Epithelial cell of prostate (primary cell): ENCODE results near the gene CCAR1.
"Not testable (repeated sequence)": the region's sequence is repeated elsewhere in the genome, so short reads cannot be mapped to it uniquely, and the experiment has no call there.

Experiments used
- DNase-seq: peaks from one replicate; pipeline ENCODE4 v3.0.0-alpha.2; 2011; ENCODE audit warnings: low read depth, low spot score
- H3K27ac ChIP-seq: fragments of 450-650 bp; 2 replicates; pipeline ENCODE4 v1.5.1; 2017; ENCODE audit warnings: mild to moderate bottlenecking

Gene CCAR1, protein sequence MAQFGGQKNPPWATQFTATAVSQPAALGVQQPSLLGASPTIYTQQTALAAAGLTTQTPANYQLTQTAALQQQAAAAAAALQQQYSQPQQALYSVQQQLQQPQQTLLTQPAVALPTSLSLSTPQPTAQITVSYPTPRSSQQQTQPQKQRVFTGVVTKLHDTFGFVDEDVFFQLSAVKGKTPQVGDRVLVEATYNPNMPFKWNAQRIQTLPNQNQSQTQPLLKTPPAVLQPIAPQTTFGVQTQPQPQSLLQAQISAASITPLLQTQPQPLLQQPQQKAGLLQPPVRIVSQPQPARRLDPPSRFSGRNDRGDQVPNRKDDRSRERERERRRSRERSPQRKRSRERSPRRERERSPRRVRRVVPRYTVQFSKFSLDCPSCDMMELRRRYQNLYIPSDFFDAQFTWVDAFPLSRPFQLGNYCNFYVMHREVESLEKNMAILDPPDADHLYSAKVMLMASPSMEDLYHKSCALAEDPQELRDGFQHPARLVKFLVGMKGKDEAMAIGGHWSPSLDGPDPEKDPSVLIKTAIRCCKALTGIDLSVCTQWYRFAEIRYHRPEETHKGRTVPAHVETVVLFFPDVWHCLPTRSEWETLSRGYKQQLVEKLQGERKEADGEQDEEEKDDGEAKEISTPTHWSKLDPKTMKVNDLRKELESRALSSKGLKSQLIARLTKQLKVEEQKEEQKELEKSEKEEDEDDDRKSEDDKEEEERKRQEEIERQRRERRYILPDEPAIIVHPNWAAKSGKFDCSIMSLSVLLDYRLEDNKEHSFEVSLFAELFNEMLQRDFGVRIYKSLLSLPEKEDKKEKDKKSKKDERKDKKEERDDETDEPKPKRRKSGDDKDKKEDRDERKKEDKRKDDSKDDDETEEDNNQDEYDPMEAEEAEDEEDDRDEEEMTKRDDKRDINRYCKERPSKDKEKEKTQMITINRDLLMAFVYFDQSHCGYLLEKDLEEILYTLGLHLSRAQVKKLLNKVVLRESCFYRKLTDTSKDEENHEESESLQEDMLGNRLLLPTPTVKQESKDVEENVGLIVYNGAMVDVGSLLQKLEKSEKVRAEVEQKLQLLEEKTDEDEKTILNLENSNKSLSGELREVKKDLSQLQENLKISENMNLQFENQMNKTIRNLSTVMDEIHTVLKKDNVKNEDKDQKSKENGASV

DNA sequence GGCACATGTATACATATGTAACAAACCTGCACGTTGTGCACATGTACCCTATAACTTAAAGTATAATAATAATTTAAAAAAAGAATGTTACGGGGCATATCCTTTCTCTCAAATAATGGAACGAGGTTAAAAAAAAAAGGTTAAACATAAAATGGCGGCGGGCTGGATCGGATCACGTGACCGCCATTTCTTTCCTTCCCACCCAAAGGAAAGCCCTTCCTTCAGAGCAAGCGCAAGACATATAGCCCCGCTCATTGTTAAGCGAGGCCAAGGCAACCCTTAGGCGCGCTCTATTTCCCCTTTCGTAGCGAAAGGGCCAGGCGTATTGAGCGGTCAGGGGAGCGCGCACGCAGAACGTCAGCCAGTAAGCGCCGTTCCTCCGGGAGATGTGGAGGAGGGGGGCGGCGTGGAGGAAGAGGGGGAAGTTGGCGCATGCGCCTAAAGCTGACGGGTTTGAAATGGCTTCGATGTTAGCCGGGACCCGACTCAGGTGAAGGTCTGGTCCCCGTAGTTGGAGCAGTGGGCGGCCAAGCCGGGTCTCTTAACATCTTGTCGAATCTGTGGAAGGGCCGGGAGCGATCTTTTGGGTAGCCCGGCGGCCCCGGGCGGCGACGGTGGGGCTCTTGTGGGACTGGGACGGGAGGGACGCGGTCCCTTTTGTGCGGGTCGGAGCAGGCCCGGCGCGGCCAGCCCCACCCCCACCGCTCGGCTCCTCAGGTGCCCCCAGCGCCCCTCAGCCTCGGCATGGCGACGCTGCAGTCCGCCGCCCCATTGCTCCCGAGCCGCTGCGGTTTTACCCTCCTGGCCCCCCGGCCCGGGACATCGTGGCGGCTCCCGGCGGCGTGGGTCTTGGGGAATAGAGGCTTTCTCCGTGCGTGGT, at the start of gene CCAR1:
Gene CCAR1, plus strand, starts transcription at position 447 of the 880 bp plus-strand sequence. CDS start 1,266 bp downstream, outside the sequence.
- DNase-seq, result peak; percentile 89
- peak within 1 kb of the TSS; percentile 89 for H3K27ac ChIP-seq

DNA sequence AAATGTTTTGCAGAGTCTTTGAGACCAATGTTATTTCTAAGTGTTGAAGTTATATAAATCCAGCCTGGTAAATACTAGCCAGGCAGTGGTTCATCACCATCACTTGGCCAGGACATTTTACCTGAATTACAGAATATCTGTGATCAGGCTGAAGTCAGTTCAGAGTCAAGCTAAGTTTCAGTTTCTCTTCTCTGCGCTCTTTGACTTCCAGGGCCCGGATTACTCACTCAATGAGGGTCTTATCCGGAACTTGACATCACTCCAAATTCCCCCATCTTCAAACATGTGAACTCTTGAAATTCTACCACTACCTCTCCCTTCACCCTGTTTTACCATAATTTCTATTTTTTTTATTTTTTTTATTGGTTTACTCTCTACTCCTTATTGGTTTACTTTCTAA, 36.6 kb upstream of the CCAR1 start:
- no peak for DNase-seq
- H3K27ac ChIP-seq, result no peak overlapping the region

DNA sequence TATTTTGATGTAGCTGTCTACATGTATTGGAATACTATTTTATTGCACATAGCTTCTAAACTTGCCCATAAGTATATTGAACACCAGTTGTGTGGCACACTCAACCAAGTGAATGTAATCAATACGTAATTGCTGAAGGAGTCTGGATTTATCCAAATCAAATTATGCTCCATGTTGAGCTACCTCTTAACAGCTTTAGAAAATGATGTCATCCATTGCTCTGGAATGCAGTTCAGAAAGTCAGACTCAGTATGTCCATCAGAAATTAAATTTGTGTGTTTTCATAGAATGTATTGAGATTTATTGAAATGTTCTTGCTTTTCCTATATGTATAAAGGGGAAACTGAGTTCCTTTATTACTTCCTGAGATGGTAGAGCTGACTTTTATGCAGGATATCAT, 25.0 kb upstream of the CCAR1 start:
- no peak for DNase-seq

DNA sequence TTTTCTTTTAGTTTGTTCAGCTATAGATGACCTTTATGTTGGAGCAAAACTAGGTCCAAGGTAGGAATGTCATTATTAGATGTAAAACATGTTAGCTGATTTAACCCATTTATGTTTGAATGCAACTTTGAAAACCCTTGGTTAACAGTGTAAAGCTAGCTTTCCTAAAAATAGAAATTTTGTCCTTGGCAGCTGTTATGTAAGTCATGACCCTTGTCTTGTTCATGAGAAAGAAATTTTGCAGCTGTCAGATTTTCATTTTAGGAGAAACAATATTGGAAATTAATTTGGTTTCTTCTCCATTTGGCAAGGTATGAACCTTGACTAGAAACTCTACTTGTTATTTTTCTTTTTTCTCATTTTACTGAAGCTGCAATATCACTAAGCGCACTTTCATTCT, 23.9 kb upstream of the CCAR1 start:
- no peak overlapping the region for H3K27ac ChIP-seq
- DNase-seq, result no peak

More for the DNA sequence above, 25.0 kb upstream of the CCAR1 start:
- H3K27ac ChIP-seq, result no peak overlapping the region

DNA sequence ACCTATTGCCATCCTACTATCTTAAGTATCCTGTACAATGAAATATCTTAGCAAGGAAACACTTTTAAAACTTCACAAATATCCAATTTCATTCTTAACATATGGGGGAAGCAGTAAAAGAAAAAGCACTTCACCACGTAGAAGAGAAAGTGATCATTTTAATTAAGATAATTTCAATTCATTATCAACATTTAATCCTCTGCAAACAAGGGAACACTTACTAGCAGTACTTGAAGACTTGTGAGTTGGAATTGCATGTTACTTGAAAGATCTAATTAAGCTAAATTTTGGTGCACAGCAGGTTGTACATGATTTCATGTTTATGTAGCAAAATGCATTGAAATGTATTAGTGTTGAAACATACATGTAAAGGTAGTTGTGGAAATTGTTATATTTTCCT, 20.8 kb upstream of the CCAR1 start:
- DNase-seq, result no peak
- H3K27ac ChIP-seq, result no peak overlapping the region

DNA sequence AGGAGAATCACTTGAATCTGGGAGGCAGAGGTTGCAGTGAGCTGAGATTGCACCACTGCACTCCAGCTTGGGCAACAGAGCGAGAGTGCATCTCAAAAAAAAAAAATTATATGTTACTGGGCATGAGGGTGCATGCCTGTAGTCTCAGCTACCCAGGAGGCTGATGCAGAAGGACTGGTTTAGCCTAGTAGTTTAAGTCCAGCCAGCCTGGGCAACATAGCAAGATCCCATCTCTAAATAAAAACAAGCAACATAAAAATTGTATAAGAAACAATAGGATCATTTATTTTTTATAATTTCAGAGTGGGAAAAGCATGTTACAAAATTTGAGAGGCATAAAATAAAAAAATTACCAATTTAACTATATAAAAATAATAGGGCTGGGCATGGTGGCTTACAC, 15.5 kb upstream of the CCAR1 start:
- no peak overlapping the region for H3K27ac ChIP-seq
- DNase-seq, result no peak

DNA sequence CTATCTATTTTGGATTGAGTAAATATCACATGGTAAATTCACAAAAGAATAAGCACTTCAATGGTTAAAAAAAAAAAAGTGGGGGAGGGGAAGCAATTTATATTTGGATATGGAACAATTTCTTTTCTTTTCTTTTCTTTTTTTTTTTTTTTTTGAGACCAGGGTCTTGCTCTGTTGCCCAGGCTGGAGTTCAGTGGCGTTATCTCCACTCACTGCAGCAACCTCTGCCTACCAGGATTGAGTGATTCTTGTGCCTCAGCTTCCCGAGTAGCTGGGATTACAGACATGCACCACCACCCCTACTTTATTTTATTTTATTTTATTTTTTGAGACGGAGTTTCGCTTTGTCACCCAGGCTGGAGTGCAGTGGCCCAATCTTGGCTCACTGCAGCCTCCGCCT, 12.1 kb upstream of the CCAR1 start:
- H3K27ac ChIP-seq, DNase-seq: not testable (repeated sequence)

DNA sequence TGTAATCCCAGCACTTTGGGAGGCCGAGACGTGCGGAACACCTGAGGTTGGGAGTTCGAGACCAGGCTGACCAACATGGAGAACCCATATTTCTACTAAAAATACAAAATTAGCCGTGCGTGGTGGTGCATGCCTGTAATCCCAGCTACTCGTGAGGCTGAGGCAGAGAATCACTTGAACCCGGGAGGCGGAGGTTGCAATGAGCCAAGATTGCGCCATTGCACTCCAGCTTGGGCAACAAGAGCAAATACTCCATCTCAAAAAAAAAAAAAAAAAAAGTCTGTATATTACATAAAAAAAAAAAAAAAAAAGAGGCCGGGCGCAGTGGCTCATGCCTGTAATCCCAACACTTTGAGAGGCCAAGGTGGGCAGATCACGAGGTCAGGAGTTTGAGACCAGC, 8.0 kb upstream of the CCAR1 start:
- H3K27ac ChIP-seq, DNase-seq: not testable (repeated sequence)

DNA sequence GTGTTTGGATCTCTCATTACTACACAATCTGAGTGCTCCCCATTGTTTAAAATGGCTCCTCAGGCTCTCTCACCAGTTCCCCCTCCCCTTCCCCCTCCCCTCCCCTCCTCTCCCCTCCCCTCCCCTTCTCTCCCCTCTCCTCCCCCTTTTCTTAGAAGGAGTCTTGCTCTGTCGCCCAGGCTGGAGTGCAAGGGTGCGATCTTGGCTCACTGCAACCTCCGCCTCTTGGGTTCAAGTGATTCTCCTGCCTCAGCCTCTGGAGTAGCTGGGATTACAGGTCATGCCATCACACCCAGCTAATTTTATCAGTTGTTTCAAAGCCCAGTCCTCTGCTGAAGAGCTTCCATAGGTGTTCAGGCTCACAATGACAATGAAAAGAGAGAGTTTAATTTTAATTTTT, 3.6 kb upstream of the CCAR1 start:
- no peak for DNase-seq
- no peak overlapping the region for H3K27ac ChIP-seq

DNA sequence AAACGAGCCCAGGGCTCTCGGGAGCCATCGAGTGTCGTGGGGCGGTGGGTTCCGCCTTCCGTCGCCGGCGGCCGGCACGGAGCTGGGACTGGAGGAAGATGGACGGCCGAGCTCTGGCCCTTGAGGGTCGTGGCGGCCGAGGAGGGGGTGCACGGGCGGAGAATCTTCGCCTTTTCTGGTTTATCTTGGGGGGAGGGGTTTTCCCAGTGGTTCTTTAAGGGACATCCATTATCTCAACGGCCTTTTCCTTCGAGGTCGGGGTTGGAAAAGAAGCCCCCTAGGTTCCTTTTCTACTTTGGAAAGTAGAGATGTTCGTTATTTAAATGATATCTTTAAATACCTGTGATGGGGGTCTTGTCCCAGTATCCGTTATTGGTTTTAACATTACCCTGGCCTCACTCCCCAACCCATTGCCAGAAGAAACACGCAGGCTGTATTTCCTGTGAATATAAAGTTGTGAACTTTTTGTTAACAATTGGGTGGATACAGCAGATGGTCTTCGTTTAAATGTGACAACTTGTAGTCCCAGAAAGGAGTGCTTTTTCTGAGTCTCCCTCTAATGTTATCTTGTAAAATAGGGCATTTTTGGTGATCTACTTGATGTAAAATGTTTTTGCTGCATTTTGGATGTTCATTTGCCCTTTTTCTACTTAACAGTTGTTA, 765 bp downstream of the CCAR1 start:
- peak overlapping the region; percentile 89 for H3K27ac ChIP-seq
- no peak for DNase-seq

DNA sequence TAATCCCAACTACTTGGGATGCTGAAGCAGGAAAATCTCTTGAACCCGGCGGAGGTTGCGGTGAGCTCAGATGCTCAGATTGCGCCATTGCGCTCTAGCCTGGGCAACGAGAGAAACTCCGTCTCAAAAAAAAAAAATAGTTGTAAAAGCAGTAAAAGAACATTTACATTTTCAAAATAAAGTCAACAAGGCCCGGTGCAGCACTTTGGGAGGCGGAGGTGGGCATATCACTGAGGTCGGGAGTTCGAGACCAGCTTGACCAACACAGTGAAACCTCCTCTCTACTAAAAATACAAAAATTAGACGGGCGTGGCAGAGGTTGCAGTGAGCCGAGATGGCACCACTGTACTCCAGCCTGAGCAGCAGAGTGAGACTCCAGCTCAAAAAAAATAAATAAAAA, 4.0 kb downstream of the CCAR1 start:
- H3K27ac ChIP-seq, result no peak overlapping the region
- DNase-seq, result no peak

DNA sequence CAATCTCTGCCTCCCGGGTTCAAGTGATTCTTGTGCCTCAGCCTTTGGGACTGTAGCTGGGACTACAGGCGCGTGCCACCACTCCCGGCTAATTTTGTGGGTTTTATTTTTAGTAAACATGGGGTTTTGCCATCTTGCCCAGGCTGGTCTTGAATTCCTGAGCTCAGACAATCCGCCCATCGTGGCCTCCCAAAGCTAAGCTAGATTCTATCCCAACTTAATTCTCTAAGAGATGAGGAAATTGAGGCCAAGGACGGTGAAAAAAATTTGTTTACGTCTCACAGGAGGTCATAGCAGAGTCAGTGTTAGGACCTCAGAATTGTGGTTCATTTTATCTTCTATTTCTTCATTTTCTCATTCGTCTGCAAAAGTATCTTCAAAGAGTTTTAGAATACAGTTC, 6.1 kb downstream of the CCAR1 start:
- no peak for DNase-seq
- H3K27ac ChIP-seq, result no peak overlapping the region

DNA sequence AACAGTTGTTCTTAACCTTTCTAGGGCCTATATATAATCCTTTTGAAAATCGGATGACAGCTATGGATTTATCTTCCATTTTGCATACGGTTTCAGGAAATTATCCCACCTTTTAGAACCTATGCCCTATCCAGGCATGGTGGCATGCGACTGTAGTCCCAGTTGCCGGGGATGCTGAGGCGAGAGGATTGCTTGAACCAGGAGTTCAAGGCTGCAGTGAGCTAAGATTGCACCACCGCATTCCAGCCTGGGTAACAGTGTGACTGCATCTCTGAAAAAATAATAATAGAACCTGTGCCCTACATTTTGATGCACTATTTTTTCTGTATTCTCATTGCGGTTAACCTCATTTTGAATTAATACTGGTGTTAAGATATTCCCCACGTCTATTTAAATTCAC, 11.6 kb downstream of the CCAR1 start:
- H3K27ac ChIP-seq, result no peak overlapping the region
- DNase-seq, result no peak

DNA sequence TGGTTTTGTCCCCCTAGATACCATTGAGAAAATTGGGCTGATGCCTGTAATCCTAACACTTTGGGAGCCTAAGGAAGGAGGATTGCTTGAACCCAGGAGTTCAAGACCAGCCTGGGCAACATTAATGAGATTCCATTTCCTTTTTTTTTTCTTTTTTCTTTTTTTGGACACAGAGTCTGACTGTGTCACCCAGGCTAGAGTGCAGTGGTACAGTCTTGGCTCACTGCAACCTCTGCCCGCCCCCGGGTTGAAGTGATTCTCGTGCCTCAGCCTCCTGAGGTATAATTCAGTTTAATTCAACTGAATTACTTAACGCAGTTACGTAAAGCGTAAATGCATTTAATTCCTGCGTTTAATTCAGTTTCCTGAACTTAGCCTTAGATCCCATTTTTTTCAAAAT, 13.3 kb downstream of the CCAR1 start:
- no peak overlapping the region for H3K27ac ChIP-seq
- DNase-seq, result no peak

DNA sequence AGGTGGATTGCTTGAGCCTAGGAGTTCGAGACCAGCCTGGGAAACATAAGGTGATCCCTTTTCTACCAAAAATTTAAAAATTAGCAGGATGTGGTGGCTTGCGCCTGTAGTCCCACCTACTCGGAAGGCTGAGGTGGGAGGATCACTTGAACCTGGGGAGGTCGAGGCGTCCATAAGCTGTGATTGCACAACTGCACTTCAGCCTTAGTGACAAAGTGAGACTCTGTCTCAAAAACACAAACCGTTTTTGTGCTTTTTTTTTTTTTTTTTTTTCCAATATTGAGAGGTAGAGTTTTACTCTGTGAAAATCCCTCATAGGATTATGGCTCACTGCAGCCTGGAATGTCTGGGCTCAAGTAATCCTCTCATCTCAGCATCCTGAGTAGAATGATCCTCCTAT, 14.1 kb downstream of the CCAR1 start:
- H3K27ac ChIP-seq, result no peak overlapping the region
- no peak for DNase-seq

DNA sequence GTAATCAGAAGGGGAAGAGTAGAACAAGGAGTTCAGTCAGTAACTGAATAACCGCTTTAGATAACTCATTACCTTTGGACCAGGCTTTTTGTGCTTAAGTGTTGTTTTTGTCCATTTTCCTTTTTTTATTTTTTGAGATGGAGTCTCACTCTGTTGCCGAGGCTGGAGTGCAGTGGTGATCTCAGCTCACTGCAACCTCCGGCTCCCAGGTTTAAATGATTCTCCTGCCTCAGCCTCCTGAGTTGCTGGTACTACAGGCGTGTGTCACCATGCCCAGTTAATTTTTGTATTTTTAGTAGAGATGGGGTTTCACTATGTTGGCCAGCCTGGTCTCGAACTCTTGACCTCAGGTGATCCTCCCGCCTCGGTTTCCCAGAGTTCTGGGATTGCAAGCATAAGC, 14.7 kb downstream of the CCAR1 start:
- not testable (repeated sequence) for H3K27ac ChIP-seq, DNase-seq

DNA sequence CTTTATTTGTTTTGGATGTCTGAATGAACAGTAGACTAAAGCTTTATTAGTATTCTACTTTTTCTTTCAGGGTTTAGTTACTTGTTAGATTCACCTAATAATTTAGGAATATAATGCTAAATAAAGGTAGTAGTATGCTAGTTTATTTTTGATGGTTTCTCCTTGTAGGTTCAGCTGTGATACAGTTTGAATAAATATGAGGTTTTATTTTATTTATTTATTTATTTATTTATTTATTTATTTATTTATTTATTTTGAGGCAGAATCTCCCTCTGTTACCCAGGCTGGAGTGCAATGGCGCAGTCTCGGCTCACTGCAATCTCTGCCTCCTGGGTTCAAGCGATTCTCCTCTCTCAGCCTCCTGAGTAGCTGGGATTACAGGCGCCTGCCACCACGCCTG, 19.6 kb downstream of the CCAR1 start:
- H3K27ac ChIP-seq, DNase-seq: not testable (repeated sequence)

DNA sequence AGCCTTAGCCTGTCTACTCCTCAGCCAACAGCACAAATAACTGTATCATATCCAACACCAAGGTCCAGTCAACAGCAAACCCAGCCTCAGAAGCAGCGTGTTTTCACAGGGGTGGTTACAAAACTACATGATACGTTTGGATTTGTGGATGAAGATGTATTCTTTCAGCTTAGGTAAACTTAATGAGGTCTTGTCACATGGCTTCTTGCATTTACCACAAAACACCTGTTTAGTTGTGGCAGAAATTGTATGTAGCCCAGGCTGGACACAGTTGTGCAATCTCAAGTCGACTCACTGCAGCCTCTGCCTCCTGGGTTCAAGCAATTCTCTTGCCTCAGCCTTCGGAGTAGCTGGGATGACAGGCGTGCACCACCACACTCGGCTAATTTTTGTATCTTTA, 21.4 kb downstream of the CCAR1 start:
- DNase-seq, result no peak
- H3K27ac ChIP-seq, result no peak overlapping the region

DNA sequence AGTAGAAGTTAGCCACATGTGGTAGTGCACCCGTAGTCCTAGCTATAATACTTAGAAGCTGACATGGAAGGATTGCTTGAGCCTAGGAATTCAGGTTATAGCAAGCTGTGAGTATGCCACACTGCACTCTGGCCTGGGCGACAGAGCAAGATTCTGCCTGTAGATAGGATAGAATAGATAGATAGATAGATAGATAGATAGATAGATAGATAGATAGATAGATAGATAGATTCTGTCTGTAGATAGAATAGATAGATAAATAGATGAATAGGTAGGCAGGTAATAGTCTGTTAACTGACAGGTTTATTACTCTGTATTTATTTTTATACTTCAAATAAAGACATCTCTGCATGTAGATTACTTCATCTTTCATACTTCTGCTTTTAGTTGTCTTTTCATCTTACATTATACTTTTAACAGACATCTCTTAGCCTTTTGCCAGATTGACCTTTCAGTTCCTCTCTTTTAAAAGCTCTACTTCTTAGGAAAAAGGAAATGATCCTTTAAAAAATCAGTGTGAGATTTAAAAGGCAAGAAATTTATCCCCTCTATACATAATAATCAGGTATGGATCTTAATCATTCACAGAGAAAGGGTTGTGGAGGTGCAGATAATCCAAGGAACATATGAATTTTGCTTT, 31.8 kb downstream of the CCAR1 start:
- no peak overlapping the region for H3K27ac ChIP-seq

More for the DNA sequence above, 31.8 kb downstream of the CCAR1 start:
- no peak for DNase-seq
